ENCODE data around the gene PRKD3. TPM values are rescaled to one million over a fixed set of nuclear protein-coding genes. Genes with fewer than 3 reads are reported as not detected.

The PRKD3 gene
- total and polyA plus RNA-seq, 2 of the 13 experiments (the other 11 are each of a cell fraction or from before 2014, with no cell fraction given) = 11.6 to 38.4 TPM

- POLR2A ChIA-PET = no interaction called here
- CTCF ChIA-PET (ENCODE audit: low intra/inter-chr PET ratio, low total read pairs) = no interaction called here
- H3K36me3 ChIP-seq (replicated peaks in 1 of 2; ENCODE audit: control insufficient read depth in 1 of 2, insufficient read depth in 2 of 2, low read length in 2 of 2) = peaks cover 3 to 18% of the 10 kb centered on the region in 2 experiments; a peak in 4 of 5 replicates
- WGBS (ENCODE audit: low lambda C conversion rate) = 96% methylated on average over 1 of the region's 1 CpG
- BruUV-seq (replicated peaks) = no TSS peak
- H2AFZ ChIP-seq (ENCODE audit: low read length) = no peak overlapping the region
- H3K79me2 ChIP-seq (ENCODE audit: insufficient read depth, low read length) = peaks cover 28% of the 10 kb centered on the region
- H3K4me1 ChIP-seq (ENCODE audit: insufficient read depth, low read length) = no peaks in the 10 kb centered on the region
- H3K4me3 ChIP-seq (replicated peaks in 1 of 3; ENCODE audit: insufficient read depth in 1 of 3, low read depth in 2 of 3, low read length in 3 of 3) = no peak overlapping the region
- no peaks in the 10 kb centered on the region for H4K20me1 ChIP-seq (ENCODE audit: insufficient read depth, low read length)
- no peak overlapping the region for H3K4me2 ChIP-seq (ENCODE audit: low read depth, low read length)
- no peak overlapping the region for H3K27ac ChIP-seq (ENCODE audit: extremely low read length, insufficient read depth, low read length)
- intact Hi-C loops (cut with micrococcal nuclease; ENCODE audit: unreplicated experiment) = no loop called here
- no peaks in the 10 kb centered on the region for H3K27me3 ChIP-seq (ENCODE audit: control insufficient read depth in 1 of 2, insufficient read depth in 2 of 2, low read length in 2 of 2)
- ATAC-seq (no peak), DNase-seq (ENCODE audit: low spot score) (no peak), FAIRE-seq (no peak)
- H3K9me3 ChIP-seq (ENCODE audit: low read length) = no peaks in the 10 kb centered on the region
- no peak overlapping the region for H3K9ac ChIP-seq (ENCODE audit: insufficient read depth, low read depth, low read length)
- TF ChIP-seq HNRNPL (IDR thresholded peaks at IDR 0.05; ENCODE audit: low read depth, low read length) (no peak), ZIK1 (CRISPR knock-in tag; IDR thresholded peaks at IDR 0.05; ENCODE audit: borderline replicate concordance, low read depth) (no peak), SKI (IDR thresholded peaks at IDR 0.05; ENCODE audit: partially characterized antibody) (no peak), KAT8 (CRISPR knock-in tag; IDR thresholded peaks at IDR 0.05) (no peak), LCORL (IDR thresholded peaks at IDR 0.05) (no peak), LCORL (CRISPR knock-in tag; IDR thresholded peaks at IDR 0.05) (no peak), STAT5B (CRISPR knock-in tag; IDR thresholded peaks at IDR 0.05) (no peak), NFIC (IDR thresholded peaks at IDR 0.05; ENCODE audit: low read length) (no peak), CHCHD3 (CRISPR knock-in tag; IDR thresholded peaks at IDR 0.05) (no peak), HNF1B (CRISPR knock-in tag; IDR thresholded peaks at IDR 0.05) (no peak), ZNF20 (CRISPR knock-in tag; IDR thresholded peaks at IDR 0.05) (no peak), ZNF205 (CRISPR knock-in tag; IDR thresholded peaks at IDR 0.05) (no peak), SP4 (CRISPR knock-in tag; IDR thresholded peaks at IDR 0.05) (no peak), NCOA1 (CRISPR knock-in tag; IDR thresholded peaks at IDR 0.05) (no peak), NR1H2 (CRISPR knock-in tag; IDR thresholded peaks at IDR 0.05; ENCODE audit: borderline replicate concordance, low read depth) (no peak)
- in situ Hi-C loops (cut with HindIII; ENCODE audit: extremely low pct_ligation_motif_present, low pct_unique_long_range_greater_than_20kb) = no loop called here
These were observed 29.1 kb downstream of the PRKD3 start for GRCh38 chr2:37295469-37296073.
